Transverse colon (tissue), 4 donors: ENCODE results near the gene CADM1. TPM values are rescaled to one million over a fixed set of nuclear protein-coding genes. Genes with fewer than 3 reads are reported as not detected.

Source experiments
- DNase-seq: peaks from one replicate; pipeline ENCODE4 v3.0.0-alpha.2; 2019
- H3K27ac ChIP-seq, 4 donors: fragments of 200-600 bp; sonication (generic); 2 replicates each; pipeline ENCODE4 v1.5.1; 2016 to 2018; ENCODE audit warnings: inconsistent platforms in 4 of 4
- H3K27me3 ChIP-seq: fragments of 200-600 bp; sonication (generic); 2 replicates; pipeline ENCODE4 v1.5.1; 2017; ENCODE audit warnings: inconsistent platforms
- H3K36me3 ChIP-seq, 4 donors: fragments of 200-600 bp; sonication (generic); 2 replicates each; pipeline ENCODE4 v1.5.1; 2017 to 2019; ENCODE audit warnings: inconsistent platforms in 4 of 4
- H3K4me1 ChIP-seq, 4 donors: fragments of 200-600 bp; sonication (generic); 2 replicates each; pipeline ENCODE4 v1.5.1; 2017 to 2020; ENCODE audit warnings: inconsistent platforms in 4 of 4
- H3K4me3 ChIP-seq, 4 donors: fragments of 200-600 bp; sonication (generic); 1 replicate in 1 of 4; 2 replicates in 3 of 4; pipeline versions ENCODE4 v1.5.1 to v1.6.1; 2017 to 2019; ENCODE audit warnings: inconsistent platforms in 4 of 4
- H3K9me3 ChIP-seq, 2 donors: fragments of 200-600 bp; sonication (generic); 2 replicates each; pipeline ENCODE4 v1.5.1; 2017 to 2019; ENCODE audit warnings: inconsistent platforms in 2 of 2
- EP300 ChIP-seq: sonication (generic); formaldehyde crosslinking; IDR thresholded peaks from one replicate; pipeline ENCODE4 v1.6.1; 2017; ENCODE audit warnings: antibody characterized with exemption, low read depth
- POLR2A ChIP-seq: fragments of 450-650 bp; IDR thresholded peaks from one replicate; pipeline ENCODE4 v1.6.1; 2016; ENCODE audit warnings: antibody characterized with exemption, mild to moderate bottlenecking, moderate library complexity
- POLR2AphosphoS5 ChIP-seq, 3 donors: sonication (generic); formaldehyde crosslinking; IDR thresholded peaks; one replicate each; pipeline ENCODE4 v1.6.1; 2016; ENCODE audit warnings: antibody characterized with exemption in 3 of 3
- WGBS, 2 donors: methylation state at CpG; one replicate each; pipeline ENCODE4 v1.1.5; 2018; ENCODE audit warnings: low coverage in 1 of 2; 5-methylcytosine and 5-hydroxymethylcytosine counted together
- in situ Hi-C, 4 donors: fragments of 200-750 bp; cut with MboI; loops; one replicate each; pipeline versions ENCODE4 v1.15.0 to v1.15.1; 2017; ENCODE audit warnings: low sequenced_read_pairs in 3 of 4, low pct_ligation_motif_present in 1 of 4, low pct_unique_long_range_greater_than_20kb in 1 of 4
- intact Hi-C: fragments of 100-400 bp; cut with DNase I; formaldehyde crosslinking; loops from one replicate; pipeline ENCODE4 v1.15.1; 2023; ENCODE audit warnings: low total_unique reads
- small RNA-seq, 4 donors: library from RNA; depleted of rRNA; stranded (forward); fragments of <200 nt; gene quantifications; one replicate each; pipeline ENCODE3, GENCODE V24; 2016
- total RNA-seq, 4 donors: library from RNA; depleted of rRNA; stranded (reverse); fragments of >200 nt; gene quantifications; one replicate each; pipeline ENCODE4 v1.1.0, GENCODE V29; 2016
- TF ChIP-seq, protein P1 (sequence below), 5 experiments: fragments of 200-600 bp in 3 of 5; fragments of 450-650 bp in 2 of 5; sonication (generic) in 3 of 5; IDR thresholded peaks; 1 replicate in 2 of 5; 2 replicates in 3 of 5; pipeline ENCODE4 v1.5.1; 2016 to 2017; ENCODE audit warnings: antibody characterized with exemption in 5 of 5, inconsistent platforms in 3 of 5, mild to moderate bottlenecking in 2 of 5, moderate library complexity in 1 of 5

CADM1 gene
- total RNA-seq, 4 donors from 2014 or later: 2.8 to 6.4 (median 3.7) TPM

DNA sequence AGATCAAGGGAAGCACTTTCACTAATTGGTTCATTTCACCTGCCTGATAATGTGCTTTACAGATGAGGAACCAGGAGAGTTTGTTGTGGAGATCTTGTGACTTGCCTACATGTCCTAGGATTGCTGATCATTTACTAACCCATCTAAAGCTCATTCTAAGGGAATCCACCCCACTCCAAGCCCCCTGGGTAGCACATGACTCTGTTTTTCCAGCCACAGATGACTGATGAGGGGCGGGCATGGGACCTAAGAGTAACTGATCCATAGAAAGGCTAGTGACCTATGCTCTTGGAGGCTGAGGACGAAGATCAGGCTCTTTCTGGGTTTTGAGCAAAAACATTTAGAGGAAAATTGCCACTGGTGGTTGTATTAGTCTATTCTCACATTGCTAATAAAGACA is 378.1 kb downstream of the CADM1 start:
- intact Hi-C loops (no loop called here), in situ Hi-C loops (no loop called here)
- no peak for DNase-seq
- no peaks in the 10 kb centered on the region for H3K27me3 ChIP-seq
- no peaks in the 10 kb centered on the region for H3K36me3 ChIP-seq
- no peak for TF ChIP-seq POLR2A
- TF ChIP-seq, protein P1, sequence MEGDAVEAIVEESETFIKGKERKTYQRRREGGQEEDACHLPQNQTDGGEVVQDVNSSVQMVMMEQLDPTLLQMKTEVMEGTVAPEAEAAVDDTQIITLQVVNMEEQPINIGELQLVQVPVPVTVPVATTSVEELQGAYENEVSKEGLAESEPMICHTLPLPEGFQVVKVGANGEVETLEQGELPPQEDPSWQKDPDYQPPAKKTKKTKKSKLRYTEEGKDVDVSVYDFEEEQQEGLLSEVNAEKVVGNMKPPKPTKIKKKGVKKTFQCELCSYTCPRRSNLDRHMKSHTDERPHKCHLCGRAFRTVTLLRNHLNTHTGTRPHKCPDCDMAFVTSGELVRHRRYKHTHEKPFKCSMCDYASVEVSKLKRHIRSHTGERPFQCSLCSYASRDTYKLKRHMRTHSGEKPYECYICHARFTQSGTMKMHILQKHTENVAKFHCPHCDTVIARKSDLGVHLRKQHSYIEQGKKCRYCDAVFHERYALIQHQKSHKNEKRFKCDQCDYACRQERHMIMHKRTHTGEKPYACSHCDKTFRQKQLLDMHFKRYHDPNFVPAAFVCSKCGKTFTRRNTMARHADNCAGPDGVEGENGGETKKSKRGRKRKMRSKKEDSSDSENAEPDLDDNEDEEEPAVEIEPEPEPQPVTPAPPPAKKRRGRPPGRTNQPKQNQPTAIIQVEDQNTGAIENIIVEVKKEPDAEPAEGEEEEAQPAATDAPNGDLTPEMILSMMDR (IDR thresholded peaks at IDR 0.05): no peak
- TF ChIP-seq EP300: no peak
- no peak for TF ChIP-seq POLR2AphosphoS5 (IDR thresholded peaks at IDR 0.05)
- WGBS, 2 donors: 66% methylated on average over 2 of the region's 2 CpGs; no CpG with 5 or more reads in 1 of the 2 donors
- no peak overlapping the region for H3K4me3 ChIP-seq
- H3K27ac ChIP-seq: no peak overlapping the region
- no peaks in the 10 kb centered on the region for H3K9me3 ChIP-seq
- H3K4me1 ChIP-seq: no peaks in the 10 kb centered on the region

DNA sequence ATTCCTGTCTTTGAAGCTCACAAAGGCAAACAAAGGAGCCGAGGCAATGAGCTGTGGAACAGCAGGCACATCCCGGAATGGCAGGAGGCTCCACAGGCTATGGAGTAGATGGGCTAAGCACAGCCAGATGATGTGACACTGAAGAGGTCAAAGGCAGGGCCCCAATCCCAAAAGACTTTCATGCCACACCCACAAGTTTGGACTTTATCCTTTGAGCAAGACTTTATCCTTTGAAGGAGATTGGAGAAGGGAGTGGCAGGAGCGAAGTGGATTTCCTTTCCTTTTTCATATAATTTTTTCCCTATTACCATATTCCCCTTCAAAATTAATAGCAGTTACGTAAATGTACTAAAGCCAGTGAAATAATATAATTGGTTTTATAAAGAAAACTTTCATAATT is 379.4 kb downstream of the CADM1 start:
- no peaks in the 10 kb centered on the region for H3K36me3 ChIP-seq
- H3K27me3 ChIP-seq: no peaks in the 10 kb centered on the region
- intact Hi-C loops: no loop called here
- WGBS, 2 donors: 39 to 60% methylated on average over 3 to 4 of the region's 4 CpGs
- TF ChIP-seq EP300 (no peak), POLR2AphosphoS5 (IDR thresholded peaks at IDR 0.05) (no peak), POLR2A (no peak)
- TF ChIP-seq, protein P1 (IDR thresholded peaks at IDR 0.05): no peak
- H3K4me1 ChIP-seq: no peaks in the 10 kb centered on the region
- no peak overlapping the region for H3K4me3 ChIP-seq
- in situ Hi-C loops: no loop called here
- DNase-seq: no peak
- H3K27ac ChIP-seq: no peak overlapping the region
- H3K9me3 ChIP-seq: no peaks in the 10 kb centered on the region

DNA sequence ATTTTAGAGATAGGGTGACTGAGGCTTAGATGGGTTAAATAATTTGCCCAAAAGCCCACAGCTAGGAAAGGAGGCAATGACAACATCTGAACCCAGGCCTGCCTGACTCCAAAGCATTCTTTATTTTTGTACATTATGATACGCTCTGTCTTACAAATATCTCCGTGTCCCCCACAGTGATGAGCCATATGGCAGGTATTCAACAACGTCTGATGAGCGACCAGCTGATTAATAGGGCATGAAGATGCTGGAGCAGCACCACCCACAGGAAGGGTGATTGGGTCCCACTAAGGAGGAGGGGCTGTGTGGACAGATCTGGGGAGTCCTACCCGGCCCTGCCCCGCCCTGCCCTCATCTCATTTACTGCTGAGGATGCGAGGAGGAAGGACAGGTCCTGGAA is 380.6 kb downstream of the CADM1 start:
- Histone ChIP-seq H3K36me3 (no peaks in the 10 kb centered on the region), H3K4me3 (no peak overlapping the region), H3K27ac (no peak overlapping the region), H3K9me3 (no peaks in the 10 kb centered on the region), H3K27me3 (no peaks in the 10 kb centered on the region), H3K4me1 (no peaks in the 10 kb centered on the region)
- in situ Hi-C loops (no loop called here), intact Hi-C loops (no loop called here)
- WGBS, 2 donors: 70 to 83% methylated on average over 2 to 7 of the region's 7 CpGs
- DNase-seq: no peak
- no peak for TF ChIP-seq POLR2A
- TF ChIP-seq EP300: no peak
- TF ChIP-seq, protein P1 (IDR thresholded peaks at IDR 0.05): no peak
- TF ChIP-seq POLR2AphosphoS5 (IDR thresholded peaks at IDR 0.05): no peak

DNA sequence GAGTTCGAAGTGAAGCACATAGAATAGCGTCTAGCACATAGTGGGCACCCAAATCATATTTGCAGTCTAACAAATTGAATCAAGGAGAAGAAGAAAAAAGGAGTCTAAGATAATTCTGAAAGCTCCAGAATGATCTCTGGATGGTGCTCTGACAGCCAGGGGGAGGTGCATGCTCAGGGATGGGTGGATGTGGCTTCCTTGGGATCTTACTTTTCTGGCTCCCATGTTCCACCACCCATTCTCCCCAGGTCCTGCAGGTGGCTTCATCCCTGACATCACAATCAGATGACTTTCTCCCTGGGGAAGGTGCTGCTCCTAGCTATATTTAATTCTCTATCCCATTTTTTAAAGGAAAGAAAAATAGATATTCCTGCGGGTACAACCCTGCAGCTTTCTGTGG is 381.9 kb downstream of the CADM1 start:
- no peaks in the 10 kb centered on the region for H3K4me1 ChIP-seq
- in situ Hi-C loops (no loop called here), intact Hi-C loops (no loop called here)
- H3K9me3 ChIP-seq: no peaks in the 10 kb centered on the region
- TF ChIP-seq, protein P1 (IDR thresholded peaks at IDR 0.05): no peak
- no peak for TF ChIP-seq POLR2A
- no peak for TF ChIP-seq EP300
- no peak for TF ChIP-seq POLR2AphosphoS5 (IDR thresholded peaks at IDR 0.05)
- H3K27me3 ChIP-seq: no peaks in the 10 kb centered on the region
- H3K4me3 ChIP-seq: no peak overlapping the region
- WGBS, 2 donors: 95 to 96% methylated on average over 3 of the region's 3 CpGs
- no peak for DNase-seq
- H3K27ac ChIP-seq: no peak overlapping the region
- H3K36me3 ChIP-seq: no peaks in the 10 kb centered on the region

Small RNA genes lying within 50 kb of the gene (small RNA-seq; reads per million reads assigned to genes)
- 0 reads per million in 4 donors for gene RF01293
